Panc1 (cell line): ENCODE data around the gene CDIPT.

Source experiments
- CTCF ChIP-seq: fragments of 450-650 bp; IDR thresholded peaks from 2 replicates; pipeline ENCODE4 v1.5.1; 2017; ENCODE audit warnings: mild to moderate bottlenecking
- POLR2AphosphoS5 ChIP-seq: IDR thresholded peaks from 2 replicates; pipeline ENCODE4 v1.6.1; 2012; ENCODE audit warnings: mild to moderate bottlenecking, low read depth, low read length, moderate library complexity
- REST ChIP-seq, 2 experiments: IDR thresholded peaks; 2 replicates each; pipeline ENCODE4 v1.6.1; 2011 to 2012; ENCODE audit warnings: low read depth in 2 of 2, control low read depth in 1 of 2, low read length in 1 of 2, mild to moderate bottlenecking in 1 of 2, moderate library complexity in 1 of 2; ENCODE audit not compliant: insufficient read depth in 1 of 2
- SIN3A ChIP-seq: IDR thresholded peaks from 2 replicates; pipeline ENCODE4 v1.6.1; 2012; ENCODE audit warnings: low read depth, mild to moderate bottlenecking, low read length, moderate library complexity, borderline replicate concordance; ENCODE audit not compliant: insufficient read depth
- TCF7L2 ChIP-seq: IDR thresholded peaks from 2 replicates; pipeline ENCODE4 v1.6.1; 2011; ENCODE audit warnings: mild to moderate bottlenecking, low read depth, low read length, inconsistent platforms

GRCh38 chr16:29812754-29813643 is 50.0 kb downstream of the CDIPT start:
- no peak for TF ChIP-seq CTCF
- TF ChIP-seq POLR2AphosphoS5, result no peak
- TF ChIP-seq REST (IDR thresholded peaks at IDR 0.05; ENCODE audit: insufficient read depth in 1 of 2, low read depth in 2 of 2, low read length in 1 of 2), result no peak
- no peak for TF ChIP-seq TCF7L2
- no peak for TF ChIP-seq SIN3A
